PC-9 (cell line): ENCODE measurements around the gene ADGRD1. TPM values are rescaled to one million over a fixed set of nuclear protein-coding genes. Genes with fewer than 3 reads are reported as not detected.

Experiments used
- BruUV-seq: library from RNA; stranded (reverse); fragments of 400-500 nt; replicated peaks from 2 replicates; lab custom pipeline; 2021; lab: Mats Ljungman, UMichigan
- CTCF ChIA-PET: fragments of 300-600 bp; sonication (Branson Sonifier 250); formaldehyde crosslinking; loops from one replicate; lab custom pipeline; 2022; ENCODE audit warnings: antibody characterized with exemption; lab: Charles Lee
- POLR2A ChIA-PET: fragments of 300-600 bp; sonication (Branson Sonifier 250); formaldehyde crosslinking; loops from one replicate; lab custom pipeline; 2022; ENCODE audit warnings: antibody characterized with exemption; ENCODE audit not compliant: unreplicated experiment; lab: Charles Lee
- DNase-seq, 2 experiments: peaks; one replicate each; pipeline versions ENCODE4 v3.0.0 to v3.0.0-alpha.2; 2015 to 2022; ENCODE audit warnings: mixed read lengths in 1 of 2
- H2AFZ ChIP-seq: fragments of 200-600 bp; sonication (generic); 2 replicates; pipeline ENCODE4 v1.8.1; 2017; ENCODE audit warnings: antibody characterized with exemption
- H3F3A ChIP-seq: fragments of 200-600 bp; sonication (generic); 2 replicates; pipeline ENCODE4 v1.8.1; 2017; ENCODE audit warnings: antibody characterized with exemption, mild to moderate bottlenecking, low read depth; ENCODE audit not compliant: insufficient read depth
- H3K27ac ChIP-seq: fragments of 200-600 bp; sonication (generic); 2 replicates; pipeline ENCODE4 v1.6.1; 2016; ENCODE audit warnings: mixed run types
- H3K27me3 ChIP-seq: fragments of 200-600 bp; sonication (generic); 2 replicates; pipeline ENCODE4 v1.6.1; 2016; ENCODE audit warnings: low read depth, mixed run types; ENCODE audit not compliant: insufficient read depth
- H3K36me3 ChIP-seq: fragments of 200-600 bp; sonication (generic); 2 replicates; pipeline ENCODE4 v1.6.1; 2016; ENCODE audit warnings: low read depth, mixed run types
- H3K4me1 ChIP-seq: fragments of 200-600 bp; sonication (generic); replicated peaks from 2 replicates; pipeline ENCODE4 v1.6.1; 2016; ENCODE audit warnings: mixed run types; ENCODE audit not compliant: insufficient read depth
- H3K4me2 ChIP-seq: fragments of 200-600 bp; sonication (generic); 2 replicates; pipeline ENCODE4 v1.6.1; 2017; ENCODE audit warnings: mixed run types
- H3K4me3 ChIP-seq: fragments of 200-600 bp; sonication (generic); 2 replicates; pipeline ENCODE4 v1.6.1; 2016; ENCODE audit warnings: mixed run types
- H3K79me2 ChIP-seq: fragments of 200-600 bp; sonication (generic); 2 replicates; pipeline ENCODE4 v1.6.1; 2017; ENCODE audit warnings: low read depth, mixed run types
- H3K9me2 ChIP-seq: fragments of 200-600 bp; sonication (generic); 2 replicates; pipeline ENCODE4 v1.8.1; 2017; ENCODE audit warnings: mild to moderate bottlenecking; ENCODE audit not compliant: insufficient read depth
- H3K9me3 ChIP-seq: fragments of 200-600 bp; sonication (generic); 2 replicates; pipeline ENCODE4 v1.8.1; 2016; ENCODE audit warnings: low read depth; ENCODE audit not compliant: insufficient read depth
- H4K20me1 ChIP-seq: fragments of 200-600 bp; sonication (generic); 2 replicates; pipeline ENCODE4 v1.8.1; 2017; ENCODE audit not compliant: insufficient read depth
- EZH2 ChIP-seq: fragments of 200-600 bp; sonication (generic); IDR thresholded peaks from 2 replicates; pipeline ENCODE4 v1.8.0; 2017; ENCODE audit warnings: antibody characterized with exemption, low read depth
- intact Hi-C: fragments of 100-400 bp; cut with micrococcal nuclease; formaldehyde crosslinking; loops from one replicate; pipeline ENCODE4 v1.10.0; 2022; ENCODE audit not compliant: unreplicated experiment
- total RNA-seq: library from RNA; stranded (reverse); gene quantifications from 2 replicates; pipeline ENCODE4 v1.2.3, GENCODE V29; 2021
- TF ChIP-seq, protein P1 (sequence below): fragments of 200-600 bp; sonication (generic); conservative IDR thresholded peaks from 2 replicates; pipeline ENCODE4 v1.6.1; 2017; ENCODE audit warnings: mixed run types, antibody characterized with exemption, mild to moderate bottlenecking, moderate library complexity

Gene ADGRD1
- total RNA-seq, 1 experiment from 2014 or later = not detected

DNA sequence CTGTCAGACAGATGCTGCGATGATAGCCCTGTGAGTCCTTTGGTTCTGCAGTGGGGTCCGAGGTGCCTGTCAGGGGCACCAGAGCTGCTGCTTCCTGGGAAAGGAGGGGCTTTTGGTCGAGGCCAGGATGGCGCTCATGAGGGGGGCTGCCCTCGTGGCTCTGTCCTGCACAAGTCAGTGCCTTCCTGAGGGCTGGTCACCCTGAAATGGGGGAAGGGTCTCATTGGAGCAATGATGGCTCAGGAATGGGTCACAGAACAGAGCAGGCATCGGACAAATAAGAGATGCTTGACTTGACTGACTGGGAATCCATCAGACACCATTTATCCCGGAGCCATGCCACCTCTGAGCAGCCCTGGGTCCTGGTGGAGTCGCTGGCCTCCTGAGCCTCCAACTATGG, 121.9 kb downstream of the ADGRD1 start:
- intact Hi-C loops = no loop called here
- POLR2A ChIA-PET = no interaction called here
- H2AFZ ChIP-seq = no peak overlapping the region

GRCh38 chr12:131076296-131076695, 122.6 kb downstream of the ADGRD1 start:
- CTCF ChIA-PET = no interaction called here
- Histone ChIP-seq H3K4me1 (no peaks in the 10 kb centered on the region), H3K27ac (no peak overlapping the region), H3K4me3 (no peak overlapping the region), H3K9me3 (no peaks in the 10 kb centered on the region), H2AFZ (no peak overlapping the region), H3K79me2 (no peaks in the 10 kb centered on the region), H3K4me2 (no peak overlapping the region), H3K9me2 (no peaks in the 10 kb centered on the region), H3K27me3 (peaks cover 78% of the 10 kb centered on the region), H3K36me3 (no peaks in the 10 kb centered on the region), H4K20me1 (no peaks in the 10 kb centered on the region), H3F3A (no peaks in the 10 kb centered on the region)
- no peak for DNase-seq
- intact Hi-C loops = no loop called here
- TF ChIP-seq, protein P1, sequence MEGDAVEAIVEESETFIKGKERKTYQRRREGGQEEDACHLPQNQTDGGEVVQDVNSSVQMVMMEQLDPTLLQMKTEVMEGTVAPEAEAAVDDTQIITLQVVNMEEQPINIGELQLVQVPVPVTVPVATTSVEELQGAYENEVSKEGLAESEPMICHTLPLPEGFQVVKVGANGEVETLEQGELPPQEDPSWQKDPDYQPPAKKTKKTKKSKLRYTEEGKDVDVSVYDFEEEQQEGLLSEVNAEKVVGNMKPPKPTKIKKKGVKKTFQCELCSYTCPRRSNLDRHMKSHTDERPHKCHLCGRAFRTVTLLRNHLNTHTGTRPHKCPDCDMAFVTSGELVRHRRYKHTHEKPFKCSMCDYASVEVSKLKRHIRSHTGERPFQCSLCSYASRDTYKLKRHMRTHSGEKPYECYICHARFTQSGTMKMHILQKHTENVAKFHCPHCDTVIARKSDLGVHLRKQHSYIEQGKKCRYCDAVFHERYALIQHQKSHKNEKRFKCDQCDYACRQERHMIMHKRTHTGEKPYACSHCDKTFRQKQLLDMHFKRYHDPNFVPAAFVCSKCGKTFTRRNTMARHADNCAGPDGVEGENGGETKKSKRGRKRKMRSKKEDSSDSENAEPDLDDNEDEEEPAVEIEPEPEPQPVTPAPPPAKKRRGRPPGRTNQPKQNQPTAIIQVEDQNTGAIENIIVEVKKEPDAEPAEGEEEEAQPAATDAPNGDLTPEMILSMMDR = no peak
- no peak for TF ChIP-seq EZH2
- no TSS peak for BruUV-seq
- POLR2A ChIA-PET = no interaction called here

More for the DNA sequence above, 121.9 kb downstream of the ADGRD1 start:
- no peaks in the 10 kb centered on the region for H3K36me3 ChIP-seq
- H3K4me1 ChIP-seq = no peaks in the 10 kb centered on the region
- H3K9me2 ChIP-seq = no peaks in the 10 kb centered on the region
- H4K20me1 ChIP-seq = no peaks in the 10 kb centered on the region
- H3K9me3 ChIP-seq = no peaks in the 10 kb centered on the region
- peaks cover 74% of the 10 kb centered on the region for H3K27me3 ChIP-seq
- H3K4me2 ChIP-seq = no peak overlapping the region
- CTCF ChIA-PET = no interaction called here
- no peaks in the 10 kb centered on the region for H3K79me2 ChIP-seq
- H3K4me3 ChIP-seq = no peak overlapping the region
- H3K27ac ChIP-seq = no peak overlapping the region
- no TSS peak for BruUV-seq
- no peaks in the 10 kb centered on the region for H3F3A ChIP-seq
- TF ChIP-seq, protein P1 = no peak
- TF ChIP-seq EZH2 = no peak
- no peak for DNase-seq

DNA sequence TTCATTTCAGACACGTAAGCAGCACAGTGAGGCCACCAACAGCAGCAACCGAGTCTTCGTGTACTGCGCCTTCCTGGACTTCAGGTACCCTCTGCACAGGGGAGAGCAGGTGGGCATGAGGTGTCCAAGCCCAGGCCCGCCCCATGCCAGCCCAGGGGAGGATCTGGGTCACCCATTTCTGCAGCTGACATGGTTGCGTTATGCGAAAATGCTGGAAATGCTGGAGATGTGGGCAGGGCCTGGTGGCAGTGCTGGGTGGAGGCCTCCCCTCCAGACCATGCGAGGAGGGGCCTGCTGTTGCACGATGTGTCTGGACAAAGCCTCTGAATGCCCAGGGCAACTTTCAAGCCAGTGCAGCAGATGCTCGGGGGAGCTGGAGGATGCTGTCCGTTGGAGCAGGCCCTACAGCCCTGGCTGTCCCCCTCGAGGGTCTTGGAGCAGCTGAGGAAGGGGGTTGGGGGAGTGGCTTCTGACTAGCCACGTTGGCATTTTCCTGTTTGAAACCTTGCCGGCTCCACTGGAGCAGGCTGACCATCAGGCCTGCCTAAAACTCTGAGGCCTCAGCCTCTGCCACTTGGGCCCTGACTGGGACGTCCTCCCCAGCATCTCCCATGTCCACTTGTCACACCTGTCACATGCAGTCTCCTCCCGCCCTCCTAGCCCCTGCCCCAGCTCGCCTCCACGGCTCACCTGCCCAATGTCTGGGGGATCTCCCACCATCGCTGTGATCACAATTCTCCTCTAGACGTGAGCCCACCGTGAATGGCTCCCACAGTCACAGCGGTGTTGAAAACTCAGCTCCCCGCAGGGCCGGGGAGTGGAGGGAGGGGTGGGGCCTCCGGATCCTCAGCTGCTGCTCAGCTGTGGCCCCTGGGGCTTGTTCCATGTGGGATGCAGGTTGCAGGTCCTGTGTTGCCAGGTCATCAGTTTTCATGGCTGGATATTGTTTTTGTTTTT, 123.4 kb downstream of the ADGRD1 start:
- Histone ChIP-seq H3F3A (no peaks in the 10 kb centered on the region), H3K27me3 (peaks cover 83% of the 10 kb centered on the region), H3K4me3 (no peak overlapping the region), H2AFZ (no peak overlapping the region), H3K79me2 (no peaks in the 10 kb centered on the region), H3K9me2 (no peaks in the 10 kb centered on the region), H3K36me3 (no peaks in the 10 kb centered on the region), H3K4me1 (no peaks in the 10 kb centered on the region), H3K4me2 (no peak overlapping the region), H3K27ac (no peak overlapping the region), H3K9me3 (no peaks in the 10 kb centered on the region), H4K20me1 (no peaks in the 10 kb centered on the region)
- intact Hi-C loops = no loop called here
- ChIA-PET POLR2A (no interaction called here), CTCF (no interaction called here)
- TF ChIP-seq EZH2 = no peak
- TF ChIP-seq, protein P1 = no peak
- BruUV-seq = no TSS peak
- no peak for DNase-seq
